ENCODE data around the gene HRG.

GRCh38 chr3:186639778-186640472 is 25.9 kb upstream of the HRG start, which contains the start of gene FETUB:
- no peak for TF ChIP-seq CTCF (IDR thresholded peaks at IDR 0.05)
- TF ChIP-seq POLR2A (IDR thresholded peaks at IDR 0.05): no peak

Measured in esophagus squamous epithelium (tissue), 4 donors.